ENCODE results near the gene PUS1. TPM values are rescaled to one million over a fixed set of nuclear protein-coding genes. Genes with fewer than 3 reads are reported as not detected.

PUS1 gene
- total RNA-seq, 2 donors from 2014 or later: 37.3 to 56.7 TPM

GRCh38 chr12:131895640-131896079 is 33.4 kb upstream of the PUS1 start:
- no peaks in the 10 kb centered on the region for H3K27me3 Mint-ChIP-seq (ENCODE audit: insufficient read depth)
- H3K27ac Mint-ChIP-seq: peak overlapping the region; percentile 91
- peaks cover 15% of the 10 kb centered on the region for H3K36me3 Mint-ChIP-seq (ENCODE audit: low read depth)
- no peaks in the 10 kb centered on the region for H3K9me3 Mint-ChIP-seq
- H3K4me1 Mint-ChIP-seq: peaks cover 11% of the 10 kb centered on the region
- Histone ChIP-seq H3K36me3 (ENCODE audit: control insufficient read depth, insufficient read depth, low read length) (peaks cover 18% of the 10 kb centered on the region), H3K4me3 (ENCODE audit: low read length) (peak overlapping the region; percentile 87), H3K9me3 (ENCODE audit: control insufficient read depth, low read length) (no peaks in the 10 kb centered on the region), H3K27me3 (ENCODE audit: control insufficient read depth, insufficient read depth, low read length, poor library complexity, severe bottlenecking) (no peaks in the 10 kb centered on the region), H3K9ac (ENCODE audit: extremely low read depth, low read length, poor library complexity, severe bottlenecking) (peak overlapping the region; percentile 69), H3K27ac (ENCODE audit: low read depth, low read length) (no peak overlapping the region), H3K4me1 (ENCODE audit: control insufficient read depth, insufficient read depth, low read length) (no peaks in the 10 kb centered on the region)
- 8 to 13% methylated on average over 2 to 12 of the region's 12 CpGs for WGBS, 2 experiments (ENCODE audit: insufficient coverage in 1 of 2, insufficient read length in 1 of 2)
- H3K4me3 Mint-ChIP-seq: peak overlapping the region; percentile 79
- DNase-seq: no peak
- no peak for TF ChIP-seq CTCF (conservative IDR thresholded peaks at IDR 0.05)

GRCh38 chr12:131896080-131896810 is 32.8 kb upstream of the PUS1 start:
- H3K4me3 ChIP-seq (ENCODE audit: low read length): peak overlapping the region; percentile 87
- Mint-ChIP-seq H3K4me1 (peaks cover 11% of the 10 kb centered on the region), H3K27ac (peak overlapping the region; percentile 82), H3K27me3 (ENCODE audit: insufficient read depth) (no peaks in the 10 kb centered on the region), H3K4me3 (peak overlapping the region; percentile 79), H3K36me3 (ENCODE audit: low read depth) (peaks cover 15% of the 10 kb centered on the region), H3K9me3 (no peaks in the 10 kb centered on the region)
- no peaks in the 10 kb centered on the region for H3K9me3 ChIP-seq (ENCODE audit: control insufficient read depth, low read length)
- 5 to 10% methylated on average over 4 to 39 of the region's 39 CpGs for WGBS, 2 experiments (ENCODE audit: insufficient coverage in 1 of 2, insufficient read length in 1 of 2)
- peaks cover 18% of the 10 kb centered on the region for H3K36me3 ChIP-seq (ENCODE audit: control insufficient read depth, insufficient read depth, low read length)
- no peaks in the 10 kb centered on the region for H3K27me3 ChIP-seq (ENCODE audit: control insufficient read depth, insufficient read depth, low read length, poor library complexity, severe bottlenecking)
- peak overlapping the region; percentile 30 for H3K27ac ChIP-seq (ENCODE audit: low read depth, low read length)
- H3K4me1 ChIP-seq (ENCODE audit: control insufficient read depth, insufficient read depth, low read length): no peaks in the 10 kb centered on the region
- DNase-seq: peak; percentile 99
- peak overlapping the region; percentile 69 for H3K9ac ChIP-seq (ENCODE audit: extremely low read depth, low read length, poor library complexity, severe bottlenecking)
- no peak for TF ChIP-seq CTCF (conservative IDR thresholded peaks at IDR 0.05)

- peak overlapping the region; percentile 87 for H3K4me3 ChIP-seq (ENCODE audit: low read length)
- Mint-ChIP-seq H3K4me3 (peak overlapping the region; percentile 79), H3K36me3 (ENCODE audit: low read depth) (peaks cover 15% of the 10 kb centered on the region), H3K4me1 (peaks cover 11% of the 10 kb centered on the region), H3K27me3 (ENCODE audit: insufficient read depth) (no peaks in the 10 kb centered on the region), H3K9me3 (no peaks in the 10 kb centered on the region), H3K27ac (peak overlapping the region; percentile 82)
- H3K4me1 ChIP-seq (ENCODE audit: control insufficient read depth, insufficient read depth, low read length): peaks cover 5% of the 10 kb centered on the region
- H3K9ac ChIP-seq (ENCODE audit: extremely low read depth, low read length, poor library complexity, severe bottlenecking): peak overlapping the region; percentile 69
- no peaks in the 10 kb centered on the region for H3K9me3 ChIP-seq (ENCODE audit: control insufficient read depth, low read length)
- peaks cover 23% of the 10 kb centered on the region for H3K36me3 ChIP-seq (ENCODE audit: control insufficient read depth, insufficient read depth, low read length)
- no peak for DNase-seq
- WGBS, 2 experiments (ENCODE audit: insufficient coverage in 1 of 2, insufficient read length in 1 of 2): 95 to 97% methylated on average over 12 to 14 of the region's 14 CpGs
- no peak overlapping the region for H3K27ac ChIP-seq (ENCODE audit: low read depth, low read length)
- H3K27me3 ChIP-seq (ENCODE audit: control insufficient read depth, insufficient read depth, low read length, poor library complexity, severe bottlenecking): no peaks in the 10 kb centered on the region
- TF ChIP-seq CTCF (conservative IDR thresholded peaks at IDR 0.05): no peak
These were observed 32.2 kb upstream of the PUS1 start for GRCh38 chr12:131896811-131897270.
